DND-41 (cell line): ENCODE data around the gene TIGD1.

Experiments
- CTCF ChIP-seq: IDR thresholded peaks from 2 replicates; pipeline ENCODE4 v1.5.1; 2012; ENCODE audit warnings: borderline replicate concordance, low read length, moderate library complexity, mild to moderate bottlenecking; ENCODE audit not compliant: poor library complexity, severe bottlenecking; ENCODE audit errors: extremely low read depth
- EZH2 ChIP-seq: IDR thresholded peaks from 3 replicates; pipeline ENCODE4 v1.6.1; 2012; ENCODE audit warnings: borderline replicate concordance, low read depth, mild to moderate bottlenecking, moderate library complexity, low read length, inconsistent platforms; ENCODE audit not compliant: severe bottlenecking

DNA sequence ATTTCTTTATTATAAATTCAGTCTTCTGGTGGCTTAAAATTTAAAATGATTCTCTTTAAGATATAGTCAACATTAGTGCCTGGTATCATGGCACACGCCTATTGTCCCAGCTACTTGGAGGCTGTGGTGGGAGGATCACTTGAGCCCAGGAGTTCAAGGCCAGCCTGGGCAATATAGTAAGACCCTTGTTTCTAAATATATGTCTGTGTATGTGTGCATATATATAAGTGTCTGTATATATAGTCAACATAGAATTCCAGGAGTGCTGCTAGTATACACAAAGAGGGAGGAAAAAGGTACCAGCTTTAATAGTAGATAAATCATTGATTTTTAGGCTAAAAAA, 25.0 kb upstream of the TIGD1 start:
- no peak for TF ChIP-seq CTCF
- no peak for TF ChIP-seq EZH2
